Measurements from ENCODE around the gene IQCM.

DNA sequence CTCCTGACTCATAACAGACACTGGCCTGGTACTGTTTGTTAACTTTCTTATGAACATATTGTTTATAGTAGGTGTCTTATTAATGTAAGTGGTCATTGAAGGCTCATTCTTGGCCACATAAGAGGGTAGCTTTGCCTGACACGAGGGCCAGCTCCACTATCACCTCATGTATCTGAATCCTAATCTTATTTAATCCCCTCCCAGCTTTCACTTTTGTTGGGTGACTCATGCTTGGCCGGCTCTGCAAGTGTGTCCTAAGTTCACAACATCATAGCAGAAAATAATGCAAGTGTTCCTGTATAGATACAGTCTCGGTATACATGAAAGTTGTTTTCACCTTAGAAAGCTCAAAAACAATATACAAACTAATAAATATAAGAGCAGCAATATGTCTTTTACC, 283.8 kb downstream of the IQCM start:
- TF ChIP-seq, protein P1, sequence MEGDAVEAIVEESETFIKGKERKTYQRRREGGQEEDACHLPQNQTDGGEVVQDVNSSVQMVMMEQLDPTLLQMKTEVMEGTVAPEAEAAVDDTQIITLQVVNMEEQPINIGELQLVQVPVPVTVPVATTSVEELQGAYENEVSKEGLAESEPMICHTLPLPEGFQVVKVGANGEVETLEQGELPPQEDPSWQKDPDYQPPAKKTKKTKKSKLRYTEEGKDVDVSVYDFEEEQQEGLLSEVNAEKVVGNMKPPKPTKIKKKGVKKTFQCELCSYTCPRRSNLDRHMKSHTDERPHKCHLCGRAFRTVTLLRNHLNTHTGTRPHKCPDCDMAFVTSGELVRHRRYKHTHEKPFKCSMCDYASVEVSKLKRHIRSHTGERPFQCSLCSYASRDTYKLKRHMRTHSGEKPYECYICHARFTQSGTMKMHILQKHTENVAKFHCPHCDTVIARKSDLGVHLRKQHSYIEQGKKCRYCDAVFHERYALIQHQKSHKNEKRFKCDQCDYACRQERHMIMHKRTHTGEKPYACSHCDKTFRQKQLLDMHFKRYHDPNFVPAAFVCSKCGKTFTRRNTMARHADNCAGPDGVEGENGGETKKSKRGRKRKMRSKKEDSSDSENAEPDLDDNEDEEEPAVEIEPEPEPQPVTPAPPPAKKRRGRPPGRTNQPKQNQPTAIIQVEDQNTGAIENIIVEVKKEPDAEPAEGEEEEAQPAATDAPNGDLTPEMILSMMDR (conservative IDR thresholded peaks at IDR 0.05 in 1 of 2, IDR thresholded peaks at IDR 0.05 in 1 of 2; ENCODE audit: extremely low read depth in 1 of 2, insufficient read depth in 1 of 2, low read depth in 1 of 2, low read length in 2 of 2), result no peak
- TF ChIP-seq EZH2 (IDR thresholded peaks at IDR 0.05; ENCODE audit: borderline replicate concordance, low read length), result no peak
